CD14-positive monocyte (primary cell): ENCODE measurements around the gene COG6. TPM values are rescaled to one million over a fixed set of nuclear protein-coding genes. Genes with fewer than 3 reads are reported as not detected.

Experiments
- DNase-seq, 3 donors: peaks; one replicate each; pipeline ENCODE4 v3.0.0-alpha.2; 2011 to 2022
- H2AFZ ChIP-seq: 2 replicates; pipeline ENCODE4 v1.6.0; 2012; ENCODE audit warnings: mild to moderate bottlenecking, low read depth, low read length, inconsistent platforms; ENCODE audit not compliant: insufficient read depth, poor library complexity, severe bottlenecking
- H3K27ac ChIP-seq, 2 donors: 1 replicate in 1 of 2; 2 replicates in 1 of 2; pipeline ENCODE4 v1.5.1; 2012 to 2013; ENCODE audit warnings: low read length in 2 of 2, control low read depth in 1 of 2, inconsistent platforms in 1 of 2, low read depth in 1 of 2, mild to moderate bottlenecking in 1 of 2
- H3K27me3 ChIP-seq, 2 donors: one replicate each; pipeline versions ENCODE4 v1.6.0 to v1.6.1; 2011 to 2013; ENCODE audit warnings: low read length in 2 of 2; ENCODE audit not compliant: control insufficient read depth in 2 of 2, insufficient read depth in 2 of 2
- H3K36me3 ChIP-seq, 2 donors: replicated peaks in 1 of 2; 1 replicate in 1 of 2; 2 replicates in 1 of 2; pipeline versions ENCODE4 v1.5.1 to v1.6.1; 2012 to 2013; ENCODE audit warnings: low read length in 2 of 2, control low read depth in 1 of 2, inconsistent platforms in 1 of 2, mild to moderate bottlenecking in 1 of 2; ENCODE audit not compliant: insufficient read depth in 2 of 2, control insufficient read depth in 1 of 2
- H3K4me1 ChIP-seq, 2 donors: 1 replicate in 1 of 2; 2 replicates in 1 of 2; pipeline versions ENCODE4 v1.5.1 to v1.6.1; 2012 to 2013; ENCODE audit warnings: low read length in 2 of 2, control low read depth in 1 of 2, inconsistent platforms in 1 of 2, mild to moderate bottlenecking in 1 of 2, moderate library complexity in 1 of 2; ENCODE audit not compliant: insufficient read depth in 2 of 2, control insufficient read depth in 1 of 2
- H3K4me2 ChIP-seq: replicated peaks from 2 replicates; pipeline ENCODE3; 2012; ENCODE audit warnings: low read length, moderate library complexity, mild to moderate bottlenecking; ENCODE audit not compliant: poor library complexity, severe bottlenecking; ENCODE audit errors: extremely low read depth
- H3K4me3 ChIP-seq, 3 experiments: fragments of 200-600 bp in 1 of 3; sonication (generic) in 1 of 3; replicated peaks in 1 of 3; 1 replicate in 2 of 3; 2 replicates in 1 of 3; pipeline ENCODE4 v1.5.1; 2011 to 2013; ENCODE audit warnings: low read length in 3 of 3, mild to moderate bottlenecking in 3 of 3, control low read depth in 2 of 3, low read depth in 2 of 3, inconsistent platforms in 1 of 3, moderate library complexity in 1 of 3
- H3K79me2 ChIP-seq: 2 replicates; pipeline ENCODE4 v1.6.0; 2012; ENCODE audit warnings: mild to moderate bottlenecking, control low read depth, inconsistent platforms, low read length, moderate library complexity; ENCODE audit not compliant: insufficient read depth
- H3K9ac ChIP-seq: 2 replicates; pipeline ENCODE4 v1.6.0; 2017; ENCODE audit warnings: low read length, mild to moderate bottlenecking; ENCODE audit not compliant: insufficient read depth, poor library complexity, severe bottlenecking
- H3K9me3 ChIP-seq, 2 donors: replicated peaks in 1 of 2; 1 replicate in 1 of 2; 2 replicates in 1 of 2; pipeline versions ENCODE4 v1.5.1 to v1.6.1; 2012 to 2013; ENCODE audit warnings: low read length in 2 of 2, control low read depth in 1 of 2; ENCODE audit not compliant: control insufficient read depth in 1 of 2, insufficient read depth in 1 of 2
- H4K20me1 ChIP-seq: 2 replicates; pipeline ENCODE4 v1.6.0; 2012; ENCODE audit warnings: mild to moderate bottlenecking, low read length, control low read depth, moderate library complexity; ENCODE audit not compliant: insufficient read depth
- H3K27ac Mint-ChIP-seq, 7 donors: one replicate each; pipeline ENCODE4 v1.8.0; 2020; ENCODE audit warnings: mild to moderate bottlenecking in 7 of 7, mixed read lengths in 7 of 7, moderate library complexity in 6 of 7, inconsistent platforms in 2 of 7
- H3K27me3 Mint-ChIP-seq, 3 donors: one replicate each; pipeline ENCODE4 v1.8.0; 2021 to 2022; ENCODE audit warnings: low read depth in 3 of 3, mild to moderate bottlenecking in 3 of 3, mixed read lengths in 3 of 3, moderate library complexity in 3 of 3, inconsistent platforms in 1 of 3
- H3K36me3 Mint-ChIP-seq, 2 donors: one replicate each; pipeline ENCODE4 v1.8.0; 2020; ENCODE audit warnings: mixed read lengths in 2 of 2, inconsistent platforms in 1 of 2, mild to moderate bottlenecking in 1 of 2
- H3K4me1 Mint-ChIP-seq: one replicate; pipeline ENCODE4 v1.8.0; 2020; ENCODE audit warnings: mild to moderate bottlenecking, mixed read lengths
- H3K4me3 Mint-ChIP-seq, 2 donors: one replicate each; pipeline ENCODE4 v1.8.0; 2020; ENCODE audit warnings: mild to moderate bottlenecking in 2 of 2, mixed read lengths in 2 of 2, moderate library complexity in 1 of 2
- H3K9me3 Mint-ChIP-seq, 7 donors: one replicate each; pipeline ENCODE4 v1.8.0; 2020 to 2022; ENCODE audit warnings: mixed read lengths in 7 of 7, mild to moderate bottlenecking in 6 of 7, moderate library complexity in 6 of 7, inconsistent platforms in 2 of 7
- CTCF ChIP-seq: fragments of 200-600 bp; IDR thresholded peaks from one replicate; pipeline ENCODE4 v1.8.0; 2022; ENCODE audit warnings: antibody characterized with exemption, mild to moderate bottlenecking
- WGBS: methylation state at CpG from one replicate; pipeline ENCODE4 v1.1.5; 2013; ENCODE audit warnings: missing lambda C conversion rate; ENCODE audit not compliant: insufficient coverage; 5-methylcytosine and 5-hydroxymethylcytosine counted together
- intact Hi-C, 2 donors: fragments of 100-400 bp; cut with micrococcal nuclease; formaldehyde crosslinking; loops; one replicate each; pipeline versions ENCODE4 v1.15.0 to v1.15.1; 2023
- polyA plus RNA-seq, 3 donors: library from polyadenylated mRNA; depleted of rRNA in 1 of 3; unstranded in 2 of 3; stranded (reverse) in 1 of 3; fragments of 300-500 nt in 2 of 3; fragments of >200 nt in 1 of 3; fragmentation: Illumina TruSeq in 2 of 3; gene quantifications; 1 replicate in 2 of 3; 2 replicates in 1 of 3; pipeline ENCODE4 v1.2.3, GENCODE V29; 2012 to 2021

Gene COG6
- polyA plus RNA-seq, 3 donors: 3.9 to 11.0 (median 8.4) TPM

- Mint-ChIP-seq H3K27me3 (peaks cover 0 to 1% (median 0%) of the 10 kb centered on the region in 3 donors), H3K27ac (no peak overlapping the region), H3K9me3 (peaks cover 0 to 2% (median 0%) of the 10 kb centered on the region in 7 donors), H3K36me3 (no peaks in the 10 kb centered on the region), H3K4me3 (no peak overlapping the region), H3K4me1 (no peaks in the 10 kb centered on the region)
- Histone ChIP-seq H3K9me3 (no peaks in the 10 kb centered on the region), H3K4me2 (no peak overlapping the region), H3K79me2 (no peaks in the 10 kb centered on the region), H3K4me3 (no peak overlapping the region), H4K20me1 (no peaks in the 10 kb centered on the region), H2AFZ (no peak overlapping the region), H3K4me1 (no peaks in the 10 kb centered on the region), H3K9ac (no peak overlapping the region), H3K27ac (no peak overlapping the region), H3K27me3 (no peaks in the 10 kb centered on the region), H3K36me3 (no peaks in the 10 kb centered on the region)
- intact Hi-C loops: no loop called here
- TF ChIP-seq CTCF: no peak
- no peak for DNase-seq
Measured at GRCh38 chr13:39768962-39769361, 113.5 kb downstream of the COG6 start.

DNA sequence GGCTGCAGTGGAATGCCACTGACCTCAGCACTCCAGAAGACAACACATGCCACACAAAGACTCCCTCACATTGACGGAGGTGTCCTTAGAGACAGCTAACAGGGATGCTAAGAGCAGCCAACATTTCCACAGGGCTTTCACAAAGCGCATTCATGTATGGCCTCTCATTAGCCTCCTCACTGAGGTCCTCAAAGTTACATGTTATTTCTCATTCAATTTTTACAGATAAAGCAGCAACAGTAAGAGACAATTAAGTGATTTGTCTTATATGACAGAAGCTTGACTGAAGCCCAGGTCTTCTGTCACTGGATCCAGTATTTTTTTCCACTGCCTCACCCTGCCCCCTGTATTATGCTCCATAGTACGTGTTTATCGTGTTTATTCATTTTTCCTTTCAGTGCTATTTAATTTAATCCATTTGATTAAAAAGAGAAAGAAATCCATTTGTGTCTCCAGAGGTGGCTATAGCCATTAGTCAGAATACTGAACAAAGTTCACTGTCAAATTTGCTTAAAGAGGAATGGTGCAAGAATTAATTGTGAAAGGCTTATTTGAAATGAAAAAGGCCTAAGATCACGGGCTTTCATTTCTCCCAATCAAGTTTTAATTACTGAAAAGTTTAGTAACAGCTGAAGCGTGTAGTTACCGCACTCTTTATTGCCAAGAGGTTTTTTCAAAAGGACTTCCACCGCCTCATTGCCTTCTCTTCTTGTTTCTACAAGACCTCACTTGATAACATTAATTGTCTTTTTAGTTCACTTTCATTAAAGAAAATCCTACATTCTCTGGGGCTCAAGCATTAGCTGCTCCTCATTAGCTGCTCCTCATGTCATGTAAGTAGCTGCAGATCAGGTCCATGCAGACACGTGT, 115.0 kb downstream of the COG6 start:
- TF ChIP-seq CTCF: no peak
- Histone ChIP-seq H3K4me1 (no peaks in the 10 kb centered on the region), H2AFZ (no peak overlapping the region), H3K4me2 (no peak overlapping the region), H3K79me2 (no peaks in the 10 kb centered on the region), H3K9me3 (no peaks in the 10 kb centered on the region), H3K27me3 (no peaks in the 10 kb centered on the region), H4K20me1 (no peaks in the 10 kb centered on the region), H3K4me3 (no peak overlapping the region), H3K27ac (no peak overlapping the region), H3K36me3 (no peaks in the 10 kb centered on the region), H3K9ac (no peak overlapping the region)
- peaks cover 0 to 2% (median 0%) of the 10 kb centered on the region in 7 donors for H3K9me3 Mint-ChIP-seq
- DNase-seq: no peak
- H3K36me3 Mint-ChIP-seq: no peaks in the 10 kb centered on the region
- no peak overlapping the region for H3K27ac Mint-ChIP-seq
- peaks cover 0 to 1% (median 0%) of the 10 kb centered on the region in 3 donors for H3K27me3 Mint-ChIP-seq
- WGBS: 94% methylated on average over 5 of the region's 9 CpGs
- intact Hi-C loops: no loop called here
- H3K4me3 Mint-ChIP-seq: no peak overlapping the region
- no peaks in the 10 kb centered on the region for H3K4me1 Mint-ChIP-seq
